Neutrophil (primary cell): ENCODE measurements around the gene PCDH20.

ENCODE experiments used
- H3K27ac ChIP-seq: fragments of 200-600 bp; sonication (generic); 2 replicates; pipeline ENCODE4 v1.5.1; 2016; ENCODE audit warnings: mild to moderate bottlenecking, moderate library complexity
- H3K27me3 ChIP-seq: fragments of 200-600 bp; sonication (generic); 2 replicates; pipeline ENCODE4 v1.6.0; 2016; ENCODE audit warnings: mild to moderate bottlenecking
- H3K36me3 ChIP-seq: fragments of 200-600 bp; sonication (generic); 2 replicates; pipeline ENCODE4 v1.5.1; 2017
- H3K4me1 ChIP-seq, 2 experiments: fragments of 200-600 bp in 1 of 2; sonication (generic) in 1 of 2; 1 replicate in 1 of 2; 2 replicates in 1 of 2; pipeline versions ENCODE4 v1.5.1 to v1.6.1; 2013 to 2016; ENCODE audit warnings: low read depth in 1 of 2, low read length in 1 of 2, mild to moderate bottlenecking in 1 of 2, moderate library complexity in 1 of 2; ENCODE audit not compliant: control insufficient read depth in 1 of 2, insufficient read depth in 1 of 2
- H3K4me3 ChIP-seq, 2 experiments: fragments of 200-600 bp in 1 of 2; sonication (generic) in 1 of 2; 1 replicate in 1 of 2; 2 replicates in 1 of 2; pipeline ENCODE4 v1.5.1; 2013 to 2016; ENCODE audit warnings: low read depth in 1 of 2, low read length in 1 of 2, mild to moderate bottlenecking in 1 of 2, moderate library complexity in 1 of 2
- H3K9me3 ChIP-seq: fragments of 200-600 bp; sonication (generic); 2 replicates; pipeline ENCODE4 v1.5.1; 2016
- CTCF ChIP-seq: fragments of 200-600 bp; sonication (generic); IDR thresholded peaks from 2 replicates; pipeline ENCODE4 v1.5.1; 2016; ENCODE audit warnings: antibody characterized with exemption

The PCDH20 gene

DNA sequence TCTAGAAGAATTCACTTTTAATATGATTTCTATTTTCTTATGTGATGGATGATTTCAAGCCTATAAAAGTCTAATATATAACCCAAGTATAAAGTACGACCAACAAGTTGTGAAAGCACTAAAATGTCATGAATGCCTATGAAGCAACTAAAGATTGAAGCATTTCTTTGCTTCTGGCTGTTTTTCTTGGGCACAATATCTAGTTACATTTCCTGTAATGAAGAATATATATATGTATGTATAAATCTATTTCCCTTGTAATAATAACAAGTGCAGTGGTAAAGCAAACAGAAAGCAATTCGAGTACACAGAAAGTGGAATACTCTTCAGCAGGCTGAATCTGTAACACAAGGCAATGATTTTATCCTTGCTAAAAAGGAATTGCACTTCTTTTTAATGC, 5.4 kb downstream of the PCDH20 start:
- H3K36me3 ChIP-seq, result no peaks in the 10 kb centered on the region
- no peaks in the 10 kb centered on the region for H3K9me3 ChIP-seq
- H3K27ac ChIP-seq, result no peak overlapping the region
- peaks cover 41% of the 10 kb centered on the region for H3K27me3 ChIP-seq
- H3K4me1 ChIP-seq, result peaks cover 0 to 3% of the 10 kb centered on the region in 2 experiments
- H3K4me3 ChIP-seq, result no peak overlapping the region
- TF ChIP-seq CTCF, result no peak

DNA sequence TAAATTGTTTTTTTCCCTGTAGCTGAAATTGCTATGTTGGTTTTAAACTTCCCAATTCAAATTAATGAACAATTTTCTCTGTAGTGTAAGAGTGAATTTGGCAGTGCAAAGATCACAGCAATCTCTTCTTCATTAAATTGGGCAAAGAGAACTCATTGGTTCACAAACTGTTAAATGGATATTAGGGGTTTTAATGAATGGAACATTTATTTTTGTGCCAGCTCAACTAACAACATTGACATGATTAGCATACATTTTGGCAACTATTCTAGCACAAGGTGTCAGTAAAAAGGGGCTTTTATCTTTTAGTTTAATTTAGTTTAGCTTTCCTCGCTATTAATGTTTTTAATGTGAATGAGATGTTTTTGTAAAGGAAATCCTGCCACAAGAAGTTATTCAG, 7.1 kb downstream of the PCDH20 start:
- H3K4me1 ChIP-seq, result no peaks in the 10 kb centered on the region
- H3K27me3 ChIP-seq, result peaks cover 24% of the 10 kb centered on the region
- no peak overlapping the region for H3K27ac ChIP-seq
- H3K4me3 ChIP-seq, result no peak overlapping the region
- TF ChIP-seq CTCF, result no peak
- no peaks in the 10 kb centered on the region for H3K9me3 ChIP-seq
- no peaks in the 10 kb centered on the region for H3K36me3 ChIP-seq

DNA sequence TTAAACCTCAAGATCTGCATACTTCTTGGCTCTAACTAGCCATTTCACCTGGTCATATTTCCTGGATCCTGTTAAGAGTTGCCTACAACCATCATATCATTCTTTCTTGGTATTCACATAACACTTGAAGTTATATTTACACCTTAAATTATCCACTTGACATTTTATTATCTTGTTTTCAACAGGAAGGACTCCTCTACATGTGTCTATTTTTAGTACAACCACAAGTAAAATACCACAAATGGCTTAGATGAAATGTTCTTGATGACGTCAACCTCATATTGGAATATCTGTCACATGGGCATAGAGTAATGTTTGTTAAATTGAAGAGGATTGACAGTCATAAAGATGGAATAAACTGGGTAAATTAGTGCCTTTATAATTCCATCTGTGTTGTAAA, 9.4 kb downstream of the PCDH20 start:
- H3K36me3 ChIP-seq, result no peaks in the 10 kb centered on the region
- no peaks in the 10 kb centered on the region for H3K4me1 ChIP-seq
- H3K4me3 ChIP-seq, result no peak overlapping the region

GRCh38 chr13:61396121-61396520, 19.5 kb downstream of the PCDH20 start:
- no peak for TF ChIP-seq CTCF
- H3K36me3 ChIP-seq, result no peaks in the 10 kb centered on the region
- H3K4me1 ChIP-seq, result no peaks in the 10 kb centered on the region
- H3K27ac ChIP-seq, result no peak overlapping the region
- no peaks in the 10 kb centered on the region for H3K9me3 ChIP-seq
- H3K27me3 ChIP-seq, result no peaks in the 10 kb centered on the region
- H3K4me3 ChIP-seq, result no peak overlapping the region

More for the DNA sequence above, 9.4 kb downstream of the PCDH20 start:
- TF ChIP-seq CTCF, result no peak
- H3K9me3 ChIP-seq, result no peaks in the 10 kb centered on the region
- H3K27ac ChIP-seq, result no peak overlapping the region
- H3K27me3 ChIP-seq, result peaks cover 1% of the 10 kb centered on the region

DNA sequence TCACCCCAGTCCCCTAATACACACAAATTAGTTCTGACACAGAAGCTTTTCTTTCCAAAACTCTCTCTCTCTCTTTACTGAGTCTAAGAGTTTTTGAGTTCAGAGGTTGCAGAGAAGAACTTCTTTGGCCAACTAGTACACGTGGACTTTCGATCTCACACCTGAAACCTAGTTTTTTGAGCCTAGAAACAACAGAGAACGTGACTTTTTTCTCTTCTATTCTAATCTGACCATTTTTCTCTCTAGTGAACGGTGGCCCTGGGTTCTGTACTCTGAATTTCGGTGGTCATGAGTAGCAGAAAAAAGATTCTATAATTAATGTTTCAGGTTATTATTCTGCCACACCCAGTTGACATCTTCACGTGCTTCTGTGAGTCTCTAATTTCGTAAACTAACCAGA, 24.2 kb downstream of the PCDH20 start:
- Histone ChIP-seq H3K4me3 (no peak overlapping the region), H3K9me3 (no peaks in the 10 kb centered on the region), H3K4me1 (no peaks in the 10 kb centered on the region), H3K36me3 (no peaks in the 10 kb centered on the region), H3K27ac (no peak overlapping the region), H3K27me3 (no peaks in the 10 kb centered on the region)
- no peak for TF ChIP-seq CTCF

GRCh38 chr13:61387694-61388093, 28.0 kb downstream of the PCDH20 start:
- Histone ChIP-seq H3K4me1 (no peaks in the 10 kb centered on the region), H3K27ac (no peak overlapping the region), H3K4me3 (no peak overlapping the region), H3K27me3 (no peaks in the 10 kb centered on the region), H3K9me3 (no peaks in the 10 kb centered on the region), H3K36me3 (no peaks in the 10 kb centered on the region)
- TF ChIP-seq CTCF, result no peak
